ENCODE data around the gene GAGE12H.
"Not testable (repeated sequence)": the region's sequence is repeated elsewhere in the genome, so short reads cannot be mapped to it uniquely, and the experiment has no call there.

GAGE12H gene

GRCh38 chrX:49598720-49599119, 19.0 kb downstream of the GAGE12H start, which contains the start of gene GAGE1:
GAGE1 (plus strand) TSS chrX:49599020; CDS start chrX:49600175, 1,155 bp downstream.
- not testable (repeated sequence) for H3K9me3 ChIP-seq (ENCODE audit: control insufficient read depth, insufficient read depth, low read depth, low read length); H3K9ac ChIP-seq (ENCODE audit: low read length); H3K27ac ChIP-seq (ENCODE audit: low read depth, low read length); H3K4me1 ChIP-seq (ENCODE audit: control insufficient read depth, insufficient read depth, low read length); H3K27me3 ChIP-seq (ENCODE audit: control insufficient read depth, insufficient read depth, low read length); H3K36me3 ChIP-seq (ENCODE audit: control insufficient read depth, insufficient read depth, low read length); H3K4me3 ChIP-seq (ENCODE audit: low read depth, low read length)

GRCh38 chrX:49610718-49611310, 31.1 kb downstream of the GAGE12H start:
- no peaks in the 10 kb centered on the region for H3K4me1 ChIP-seq (ENCODE audit: control insufficient read depth, insufficient read depth, low read length)
- no peaks in the 10 kb centered on the region for H3K27me3 ChIP-seq (ENCODE audit: control insufficient read depth, insufficient read depth, low read length)
- H3K36me3 ChIP-seq (ENCODE audit: control insufficient read depth, insufficient read depth, low read length), result no peaks in the 10 kb centered on the region
- no peak overlapping the region for H3K9ac ChIP-seq (ENCODE audit: low read length)
- peaks cover 15% of the 10 kb centered on the region; the same call in 1 of the 2 replicates for H3K9me3 ChIP-seq (ENCODE audit: control insufficient read depth, insufficient read depth, low read depth, low read length)
- no peak overlapping the region for H3K27ac ChIP-seq (ENCODE audit: low read depth, low read length)
- no peak overlapping the region for H3K4me3 ChIP-seq (ENCODE audit: low read depth, low read length)

- H3K27ac ChIP-seq (ENCODE audit: low read depth, low read length), result no peak overlapping the region
- peaks cover 15% of the 10 kb centered on the region; the same call in 1 of the 2 replicates for H3K9me3 ChIP-seq (ENCODE audit: control insufficient read depth, insufficient read depth, low read depth, low read length)
- H3K4me1 ChIP-seq (ENCODE audit: control insufficient read depth, insufficient read depth, low read length), result no peaks in the 10 kb centered on the region
- H3K36me3 ChIP-seq (ENCODE audit: control insufficient read depth, insufficient read depth, low read length), result no peaks in the 10 kb centered on the region
- no peak overlapping the region for H3K9ac ChIP-seq (ENCODE audit: low read length)
- no peaks in the 10 kb centered on the region for H3K27me3 ChIP-seq (ENCODE audit: control insufficient read depth, insufficient read depth, low read length)
- H3K4me3 ChIP-seq (ENCODE audit: low read depth, low read length), result no peak overlapping the region
Measured at GRCh38 chrX:49618574-49618973, 38.8 kb downstream of the GAGE12H start.

GRCh38 chrX:49627086-49627777, 47.5 kb downstream of the GAGE12H start:
- Histone ChIP-seq H3K27ac (ENCODE audit: low read depth, low read length) (no peak overlapping the region), H3K36me3 (ENCODE audit: control insufficient read depth, insufficient read depth, low read length) (no peaks in the 10 kb centered on the region), H3K27me3 (ENCODE audit: control insufficient read depth, insufficient read depth, low read length) (no peaks in the 10 kb centered on the region), H3K4me3 (ENCODE audit: low read depth, low read length) (peak overlapping the region; percentile 17; the same call in 1 of the 2 replicates), H3K9me3 (ENCODE audit: control insufficient read depth, insufficient read depth, low read depth, low read length) (peaks cover 25% of the 10 kb centered on the region), H3K9ac (ENCODE audit: low read length) (no peak overlapping the region), H3K4me1 (ENCODE audit: control insufficient read depth, insufficient read depth, low read length) (no peaks in the 10 kb centered on the region)
